NCI-H345 treated with DMSO at 0.1 percent for 48 hours (cell line): ENCODE results near the gene SESN1.

Source experiments
- DNase-seq: peaks from one replicate; lab custom pipeline; 2025; ENCODE audit not compliant: unreplicated experiment; lab: John Stamatoyannopoulos, UW

SESN1 gene

DNA sequence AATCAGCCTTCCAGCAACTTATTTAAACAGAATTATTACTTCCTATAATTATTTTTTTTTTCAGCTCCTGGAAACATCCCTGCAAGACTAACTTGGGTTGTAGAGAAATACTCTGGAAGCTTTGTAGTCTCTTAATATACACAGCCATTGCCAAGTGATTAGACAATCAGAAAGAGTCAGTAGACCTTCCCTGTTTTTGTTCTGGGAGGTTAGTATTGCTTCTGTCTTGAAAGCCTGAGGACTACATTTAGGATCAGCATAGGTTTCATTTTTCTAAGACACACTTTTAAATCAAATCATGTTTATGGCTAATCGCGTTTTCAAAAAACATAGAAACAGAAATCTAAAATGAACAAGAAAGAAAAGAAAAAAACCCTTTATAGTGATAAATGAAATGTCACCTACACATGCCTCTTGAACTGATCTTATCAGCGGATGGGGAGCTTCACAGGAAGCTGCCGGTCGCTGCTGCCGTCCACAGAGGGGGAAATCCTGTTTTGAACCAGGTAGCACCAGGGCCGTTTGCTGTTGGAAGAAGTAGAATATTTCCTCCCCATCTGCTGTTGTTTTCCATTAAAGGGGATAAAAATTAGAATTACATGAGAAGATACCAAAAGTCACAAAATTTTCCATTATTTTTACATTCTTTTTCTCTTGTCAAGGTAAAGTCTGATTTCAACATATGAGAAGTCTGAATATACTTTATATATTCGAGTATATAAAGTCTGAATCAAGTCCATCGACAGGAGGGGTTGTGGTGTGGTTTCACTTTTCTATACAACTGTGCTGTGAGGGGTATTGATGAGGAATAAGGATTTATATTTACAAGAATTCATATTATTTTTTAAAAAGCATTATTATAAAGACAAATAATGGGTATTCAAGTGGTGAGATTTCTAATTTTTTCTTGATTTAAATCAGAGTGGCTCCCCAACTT is 151.8 kb downstream of the SESN1 start:
- DNase-seq: no peak

GRCh38 chr6:108941859-108942258 is 152.8 kb downstream of the SESN1 start:
- DNase-seq: no peak

DNA sequence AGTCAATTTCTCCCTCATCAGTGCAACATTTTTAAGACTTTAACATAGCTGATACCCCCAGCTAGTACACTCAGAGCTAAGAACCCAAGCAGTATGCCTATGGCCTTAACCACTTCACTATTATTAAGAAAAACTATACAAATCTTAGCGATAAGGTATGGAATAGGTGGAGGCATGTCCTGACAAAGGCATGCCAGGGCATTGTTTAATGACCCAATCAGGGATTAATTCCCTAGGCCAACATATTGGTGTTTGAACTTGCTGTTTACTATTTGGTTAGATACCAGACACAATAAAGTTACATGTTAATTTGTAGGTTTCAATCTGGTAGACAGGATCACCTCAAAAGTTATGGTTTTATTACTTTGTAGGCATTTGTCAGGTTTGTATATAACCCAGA is 153.4 kb downstream of the SESN1 start:
- DNase-seq: no peak

- no peak for DNase-seq
Measured at GRCh38 chr6:108940741-108941140, 153.9 kb downstream of the SESN1 start.

GRCh38 chr6:108937170-108937569 is 157.5 kb downstream of the SESN1 start:
- no peak for DNase-seq
